HG03108 (cell line): ENCODE data around the gene SPX.

ENCODE experiments used
- ATAC-seq: cut with Tn5 transposase; IDR thresholded peaks from one replicate; pipeline ENCODE4 v1.9.1; 2021; ENCODE audit warnings: moderate library complexity; ENCODE audit not compliant: unreplicated experiment

Gene SPX

GRCh38 chr12:21576431-21576830 is 50.3 kb downstream of the SPX start:
- no peak for ATAC-seq

GRCh38 chr12:21577516-21577915 is 51.4 kb downstream of the SPX start:
- ATAC-seq: no peak

- no peak for ATAC-seq
Measured at GRCh38 chr12:21580748-21581516, 54.8 kb downstream of the SPX start.
